ENCODE measurements around the gene INVS.

INVS gene

DNA sequence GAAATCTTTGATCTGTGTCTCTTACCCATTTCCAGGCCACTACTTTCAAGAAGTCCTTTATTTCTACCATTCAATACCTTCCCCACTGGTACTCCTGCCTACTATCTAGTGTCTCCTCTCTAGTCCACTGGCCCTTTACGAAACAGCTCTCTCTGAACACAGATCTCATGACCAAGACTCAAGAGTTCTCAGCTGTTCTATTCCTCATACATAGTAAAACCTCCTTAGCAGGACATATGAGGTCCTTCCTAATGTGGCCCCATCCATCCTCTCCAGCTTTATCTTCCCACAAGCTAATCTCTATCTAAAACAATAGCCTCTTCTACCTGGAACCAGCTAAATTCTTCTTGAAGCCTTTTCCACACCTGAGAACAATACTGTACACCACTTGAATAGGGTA, 251.1 kb downstream of the INVS start:
- no peak overlapping the region for H3K4me3 ChIP-seq (ENCODE audit: low read length)
- H3K9me3 ChIP-seq (replicated peaks; ENCODE audit: insufficient read depth, low read length): no peaks in the 10 kb centered on the region
- no peak overlapping the region for H2AFZ ChIP-seq (ENCODE audit: low read length)
- H3F3A ChIP-seq (ENCODE audit: insufficient read depth, low read length): no peaks in the 10 kb centered on the region
- H4K20me1 ChIP-seq (ENCODE audit: insufficient read depth, low read length): peaks cover 11% of the 10 kb centered on the region; the same call in 1 of the 2 replicates
- H3K4me1 ChIP-seq (ENCODE audit: low read length): peaks cover 15% of the 10 kb centered on the region; the same call in 1 of the 2 replicates
- DNase-seq: no peak
- TF ChIP-seq EZH2phosphoT487 (IDR thresholded peaks at IDR 0.05; ENCODE audit: low read length): no peak
- TF ChIP-seq, protein P1, sequence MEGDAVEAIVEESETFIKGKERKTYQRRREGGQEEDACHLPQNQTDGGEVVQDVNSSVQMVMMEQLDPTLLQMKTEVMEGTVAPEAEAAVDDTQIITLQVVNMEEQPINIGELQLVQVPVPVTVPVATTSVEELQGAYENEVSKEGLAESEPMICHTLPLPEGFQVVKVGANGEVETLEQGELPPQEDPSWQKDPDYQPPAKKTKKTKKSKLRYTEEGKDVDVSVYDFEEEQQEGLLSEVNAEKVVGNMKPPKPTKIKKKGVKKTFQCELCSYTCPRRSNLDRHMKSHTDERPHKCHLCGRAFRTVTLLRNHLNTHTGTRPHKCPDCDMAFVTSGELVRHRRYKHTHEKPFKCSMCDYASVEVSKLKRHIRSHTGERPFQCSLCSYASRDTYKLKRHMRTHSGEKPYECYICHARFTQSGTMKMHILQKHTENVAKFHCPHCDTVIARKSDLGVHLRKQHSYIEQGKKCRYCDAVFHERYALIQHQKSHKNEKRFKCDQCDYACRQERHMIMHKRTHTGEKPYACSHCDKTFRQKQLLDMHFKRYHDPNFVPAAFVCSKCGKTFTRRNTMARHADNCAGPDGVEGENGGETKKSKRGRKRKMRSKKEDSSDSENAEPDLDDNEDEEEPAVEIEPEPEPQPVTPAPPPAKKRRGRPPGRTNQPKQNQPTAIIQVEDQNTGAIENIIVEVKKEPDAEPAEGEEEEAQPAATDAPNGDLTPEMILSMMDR (IDR thresholded peaks at IDR 0.05; ENCODE audit: low read length): no peak
- no peak for TF ChIP-seq EZH2 (optimal IDR thresholded peaks at IDR 0.05; ENCODE audit: low read depth, low read length)
- no peak overlapping the region for H3K27ac ChIP-seq (ENCODE audit: low read length)
- H3K4me2 ChIP-seq (ENCODE audit: low read depth, low read length): no peak overlapping the region
- H3K27me3 ChIP-seq (replicated peaks; ENCODE audit: insufficient read depth, low read length): no peaks in the 10 kb centered on the region
- H3K9ac ChIP-seq (ENCODE audit: low read length): no peak overlapping the region
- peaks cover 7% of the 10 kb centered on the region for H3K36me3 ChIP-seq (replicated peaks; ENCODE audit: insufficient read depth, low read length)
- H3K9me2 ChIP-seq (replicated peaks; ENCODE audit: insufficient read depth, low read length): no peaks in the 10 kb centered on the region
- H3K79me2 ChIP-seq (ENCODE audit: low read length): peaks cover 73% of the 10 kb centered on the region
